ENCODE data around the gene AEBP2. TPM values are rescaled to one million over a fixed set of nuclear protein-coding genes. Genes with fewer than 3 reads are reported as not detected.

Gene AEBP2
- polyA plus RNA-seq, 1 donor (not counting 4 experiments of a cell fraction or from before 2014, with no cell fraction given): 19.6 TPM

- TF ChIP-seq EZH2 (IDR thresholded peaks at IDR 0.05; ENCODE audit: low read length): no peak
- TF ChIP-seq, protein P1, sequence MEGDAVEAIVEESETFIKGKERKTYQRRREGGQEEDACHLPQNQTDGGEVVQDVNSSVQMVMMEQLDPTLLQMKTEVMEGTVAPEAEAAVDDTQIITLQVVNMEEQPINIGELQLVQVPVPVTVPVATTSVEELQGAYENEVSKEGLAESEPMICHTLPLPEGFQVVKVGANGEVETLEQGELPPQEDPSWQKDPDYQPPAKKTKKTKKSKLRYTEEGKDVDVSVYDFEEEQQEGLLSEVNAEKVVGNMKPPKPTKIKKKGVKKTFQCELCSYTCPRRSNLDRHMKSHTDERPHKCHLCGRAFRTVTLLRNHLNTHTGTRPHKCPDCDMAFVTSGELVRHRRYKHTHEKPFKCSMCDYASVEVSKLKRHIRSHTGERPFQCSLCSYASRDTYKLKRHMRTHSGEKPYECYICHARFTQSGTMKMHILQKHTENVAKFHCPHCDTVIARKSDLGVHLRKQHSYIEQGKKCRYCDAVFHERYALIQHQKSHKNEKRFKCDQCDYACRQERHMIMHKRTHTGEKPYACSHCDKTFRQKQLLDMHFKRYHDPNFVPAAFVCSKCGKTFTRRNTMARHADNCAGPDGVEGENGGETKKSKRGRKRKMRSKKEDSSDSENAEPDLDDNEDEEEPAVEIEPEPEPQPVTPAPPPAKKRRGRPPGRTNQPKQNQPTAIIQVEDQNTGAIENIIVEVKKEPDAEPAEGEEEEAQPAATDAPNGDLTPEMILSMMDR (optimal IDR thresholded peaks at IDR 0.05 in 1 of 3, IDR thresholded peaks at IDR 0.05 in 1 of 3, conservative IDR thresholded peaks at IDR 0.05 in 1 of 3; ENCODE audit: extremely low read depth in 1 of 3, insufficient read depth in 2 of 3, low read length in 3 of 3): no peak
- dilution Hi-C loops (cut with MboI; ENCODE audit: extremely low pct_ligation_motif_present, low sequenced_read_pairs): no loop called here
- H3K27ac ChIP-seq (ENCODE audit: control insufficient read depth, insufficient read depth, low read length): no peak overlapping the region
- H3K9me1 ChIP-seq (ENCODE audit: control insufficient read depth, extremely low read depth, insufficient read depth, low read length): no peaks in the 10 kb centered on the region
- no peak overlapping the region for H2AFZ ChIP-seq (ENCODE audit: control insufficient read depth, low read length)
- H3K9ac ChIP-seq (ENCODE audit: control insufficient read depth, extremely low read depth, insufficient read depth, low read length): no peak overlapping the region
- no peak for DNase-seq (ENCODE audit: low read depth, low spot score)
- no peaks in the 10 kb centered on the region for H3K36me3 ChIP-seq (ENCODE audit: control insufficient read depth in 2 of 2, extremely low read depth in 1 of 2, insufficient read depth in 2 of 2, low read length in 2 of 2)
- peaks cover 2% of the 10 kb centered on the region for H3K9me3 ChIP-seq (ENCODE audit: control insufficient read depth, low read depth, low read length)
- no peak overlapping the region for H3K4me3 ChIP-seq (ENCODE audit: control insufficient read depth in 2 of 3, extremely low read depth in 1 of 3, insufficient read depth in 2 of 3, low read depth in 1 of 3, low read length in 3 of 3)
- no peaks in the 10 kb centered on the region for H3K79me2 ChIP-seq (ENCODE audit: control insufficient read depth, insufficient read depth, low read length)
- FAIRE-seq: no peak
- H3K27me3 ChIP-seq (ENCODE audit: control insufficient read depth, extremely low read depth, insufficient read depth, low read length): no peaks in the 10 kb centered on the region
- no peaks in the 10 kb centered on the region for H3K4me1 ChIP-seq (ENCODE audit: control insufficient read depth, extremely low read depth, insufficient read depth, low read length)
- H4K20me1 ChIP-seq (ENCODE audit: control insufficient read depth, extremely low read depth, insufficient read depth, low read length): no peaks in the 10 kb centered on the region
- H3K4me2 ChIP-seq (ENCODE audit: control insufficient read depth, extremely low read depth, insufficient read depth, low read depth, low read length): no peak overlapping the region
Observed at GRCh38 chr12:19539071-19539470, 99.8 kb downstream of the AEBP2 start.

DNA sequence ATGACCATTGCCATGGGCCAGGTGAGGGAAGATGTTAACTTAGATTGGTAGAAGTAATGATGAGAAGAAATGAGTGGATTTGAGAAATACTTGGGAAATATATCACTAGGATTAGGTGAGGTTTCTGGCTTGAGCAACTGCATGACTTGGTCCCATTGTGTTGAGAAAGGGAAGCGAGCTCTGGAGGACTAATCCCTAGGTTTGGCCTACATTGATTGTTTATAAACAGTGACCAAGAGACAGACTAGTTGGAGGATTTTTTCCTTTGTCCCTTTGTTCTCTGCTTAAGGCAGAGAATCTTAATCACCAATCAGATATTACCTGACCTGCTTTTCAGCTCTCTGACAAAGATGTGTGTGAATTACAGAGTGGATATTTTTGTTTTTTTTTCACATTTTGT, 100.5 kb downstream of the AEBP2 start:
- Histone ChIP-seq H3K4me3 (ENCODE audit: control insufficient read depth in 2 of 3, extremely low read depth in 1 of 3, insufficient read depth in 2 of 3, low read depth in 1 of 3, low read length in 3 of 3) (no peak overlapping the region), H3K27me3 (ENCODE audit: control insufficient read depth, extremely low read depth, insufficient read depth, low read length) (no peaks in the 10 kb centered on the region), H3K9ac (ENCODE audit: control insufficient read depth, extremely low read depth, insufficient read depth, low read length) (no peak overlapping the region), H3K9me3 (ENCODE audit: control insufficient read depth, low read depth, low read length) (peaks cover 2% of the 10 kb centered on the region), H3K27ac (ENCODE audit: control insufficient read depth, insufficient read depth, low read length) (no peak overlapping the region), H3K4me2 (ENCODE audit: control insufficient read depth, extremely low read depth, insufficient read depth, low read depth, low read length) (no peak overlapping the region), H3K4me1 (ENCODE audit: control insufficient read depth, extremely low read depth, insufficient read depth, low read length) (no peaks in the 10 kb centered on the region), H3K79me2 (ENCODE audit: control insufficient read depth, insufficient read depth, low read length) (no peaks in the 10 kb centered on the region), H3K9me1 (ENCODE audit: control insufficient read depth, extremely low read depth, insufficient read depth, low read length) (no peaks in the 10 kb centered on the region), H2AFZ (ENCODE audit: control insufficient read depth, low read length) (no peak overlapping the region), H4K20me1 (ENCODE audit: control insufficient read depth, extremely low read depth, insufficient read depth, low read length) (no peaks in the 10 kb centered on the region), H3K36me3 (ENCODE audit: control insufficient read depth in 2 of 2, extremely low read depth in 1 of 2, insufficient read depth in 2 of 2, low read length in 2 of 2) (no peaks in the 10 kb centered on the region)
- TF ChIP-seq EZH2 (IDR thresholded peaks at IDR 0.05; ENCODE audit: low read length): no peak
- TF ChIP-seq, protein P1 (optimal IDR thresholded peaks at IDR 0.05 in 1 of 3, IDR thresholded peaks at IDR 0.05 in 1 of 3, conservative IDR thresholded peaks at IDR 0.05 in 1 of 3; ENCODE audit: extremely low read depth in 1 of 3, insufficient read depth in 2 of 3, low read length in 3 of 3): no peak
- FAIRE-seq (no peak), DNase-seq (ENCODE audit: low read depth, low spot score) (no peak)
- dilution Hi-C loops (cut with MboI; ENCODE audit: extremely low pct_ligation_motif_present, low sequenced_read_pairs): no loop called here
